SK-MEL-5 (cell line): ENCODE data around the gene NBEAL2. TPM values are rescaled to one million over a fixed set of nuclear protein-coding genes. Genes with fewer than 3 reads are reported as not detected.

Source experiments
- DNase-seq: peaks from one replicate; pipeline ENCODE4 v3.0.0-alpha.2; 2016; ENCODE audit warnings: low read depth, low spot score
- in situ Hi-C: cut with HindIII; loops from 2 replicates; pipeline ENCODE4 v1.10.0; 2016; ENCODE audit warnings: low sequenced_read_pairs, high pct_unique_total_duplicates, low pct_unique_long_range_greater_than_20kb
- total RNA-seq: library from RNA; depleted of rRNA; stranded (reverse); fragments of >200 nt; shearing (Covaris generic); gene quantifications from 2 replicates; pipeline ENCODE4 v1.2.3, GENCODE V29; 2014

NBEAL2 gene
- total RNA-seq, 1 experiment from 2014 or later = 6.1 TPM

GRCh38 chr3:47002171-47003055 is 22.9 kb downstream of the NBEAL2 start:
- DNase-seq = no peak
- in situ Hi-C loops = no loop called here

DNA sequence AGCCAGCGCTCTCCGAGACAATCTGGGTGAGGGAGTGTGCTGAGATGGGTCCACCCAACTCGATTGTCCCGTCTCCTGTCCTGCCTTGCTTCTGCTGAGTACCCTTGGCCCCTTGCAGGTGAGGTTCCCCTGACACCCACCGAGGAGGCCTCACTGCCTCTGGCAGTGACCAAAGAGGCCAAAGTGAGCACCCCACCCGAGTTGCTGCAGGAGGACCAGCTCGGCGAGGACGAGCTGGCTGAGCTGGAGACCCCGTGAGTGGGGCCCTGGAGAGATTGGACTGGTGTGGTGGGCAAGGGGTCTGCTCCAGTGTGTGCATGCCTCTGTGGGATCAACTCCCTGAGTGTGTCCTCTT is 23.6 kb downstream of the NBEAL2 start:
- no peak for DNase-seq
- in situ Hi-C loops = no loop called here

DNA sequence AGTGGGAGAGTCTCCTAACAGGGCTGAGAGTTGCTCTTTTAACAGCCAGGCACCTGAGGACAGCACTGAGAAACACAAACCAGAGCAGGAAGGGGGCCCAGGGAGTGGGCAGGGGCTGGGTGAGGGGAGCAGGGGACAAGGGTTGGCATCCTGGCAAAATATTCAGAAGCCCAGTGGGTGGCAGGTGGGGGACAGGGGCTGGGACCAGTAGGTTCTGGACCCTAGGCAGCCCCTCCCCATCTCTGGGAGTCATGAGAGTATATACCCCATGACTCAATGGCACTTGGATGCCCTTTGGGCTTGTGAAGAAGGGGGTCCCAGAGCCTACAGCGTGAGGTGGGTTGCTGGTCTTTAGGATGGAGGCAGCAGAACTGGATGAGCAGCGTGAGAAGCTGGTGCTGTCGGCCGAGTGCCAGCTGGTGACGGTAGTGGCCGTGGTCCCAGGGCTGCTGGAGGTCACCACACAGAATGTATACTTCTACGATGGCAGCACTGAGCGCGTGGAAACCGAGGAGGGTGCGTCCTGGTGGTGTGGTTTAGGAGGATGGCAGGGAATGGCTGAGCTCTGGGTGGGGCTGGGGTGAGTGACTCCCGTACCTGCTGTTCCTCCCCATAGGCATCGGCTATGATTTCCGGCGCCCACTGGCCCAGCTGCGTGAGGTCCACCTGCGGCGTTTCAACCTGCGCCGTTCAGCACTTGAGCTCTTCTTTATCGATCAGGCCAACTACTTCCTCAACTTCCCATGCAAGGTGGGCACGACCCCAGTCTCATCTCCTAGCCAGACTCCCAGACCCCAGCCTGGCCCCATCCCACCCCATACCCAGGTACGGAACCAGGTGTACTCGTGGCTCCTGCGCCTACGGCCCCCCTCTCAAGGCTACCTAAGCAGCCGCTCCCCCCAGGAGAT is 24.2 kb downstream of the NBEAL2 start:
- DNase-seq = no peak
- in situ Hi-C loops = no loop called here

GRCh38 chr3:47004369-47005211 is 25.1 kb downstream of the NBEAL2 start:
- no peak for DNase-seq
- in situ Hi-C loops = no loop called here

GRCh38 chr3:47005212-47006144 is 26.0 kb downstream of the NBEAL2 start:
- DNase-seq = no peak
- in situ Hi-C loops = no loop called here

- DNase-seq = no peak
- in situ Hi-C loops = no loop called here
Measured at GRCh38 chr3:47006145-47006651, 26.7 kb downstream of the NBEAL2 start.

GRCh38 chr3:47007001-47007400 is 27.5 kb downstream of the NBEAL2 start:
- DNase-seq = no peak
- in situ Hi-C loops = no loop called here

- no peak for DNase-seq
- in situ Hi-C loops = no loop called here
Measured at GRCh38 chr3:47007482-47008233, 28.2 kb downstream of the NBEAL2 start.

DNA sequence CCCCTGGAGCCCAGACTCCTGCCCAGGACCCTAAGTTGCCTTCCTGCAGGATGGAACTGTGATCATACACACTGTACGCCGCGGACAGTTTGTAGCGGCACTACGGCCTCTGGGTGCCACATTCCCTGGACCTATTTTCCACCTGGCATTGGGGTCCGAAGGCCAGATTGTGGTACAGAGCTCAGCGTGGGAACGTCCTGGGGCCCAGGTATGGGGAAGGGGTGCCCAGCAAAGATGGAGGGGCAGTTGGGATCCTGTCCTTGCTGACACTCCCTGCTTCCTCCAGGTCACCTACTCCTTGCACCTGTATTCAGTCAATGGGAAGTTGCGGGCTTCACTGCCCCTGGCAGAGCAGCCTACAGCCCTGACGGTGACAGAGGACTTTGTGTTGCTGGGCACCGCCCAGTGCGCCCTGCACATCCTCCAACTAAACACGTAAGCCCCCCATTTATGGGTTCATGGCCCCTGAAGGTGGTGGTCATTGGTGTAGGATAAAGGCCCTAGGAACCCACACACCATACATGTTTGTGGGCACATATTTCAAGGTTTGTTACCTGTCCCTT is 28.8 kb downstream of the NBEAL2 start:
- no peak for DNase-seq
- in situ Hi-C loops = no loop called here

DNA sequence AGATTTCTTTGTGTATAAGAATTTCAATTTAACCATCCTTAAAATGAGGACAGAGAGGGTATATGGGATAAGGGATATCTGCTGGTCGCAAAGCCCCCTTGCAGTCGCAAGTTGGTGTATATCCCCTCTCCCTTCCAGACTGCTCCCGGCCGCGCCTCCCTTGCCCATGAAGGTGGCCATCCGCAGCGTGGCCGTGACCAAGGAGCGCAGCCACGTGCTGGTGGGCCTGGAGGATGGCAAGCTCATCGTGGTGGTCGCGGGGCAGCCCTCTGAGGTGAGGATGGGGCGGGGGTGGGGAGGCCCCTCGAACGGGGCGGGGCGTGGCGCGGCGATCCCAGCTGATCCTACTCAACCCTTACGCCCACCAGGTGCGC is 29.4 kb downstream of the NBEAL2 start:
- no peak for DNase-seq
- in situ Hi-C loops = no loop called here

DNA sequence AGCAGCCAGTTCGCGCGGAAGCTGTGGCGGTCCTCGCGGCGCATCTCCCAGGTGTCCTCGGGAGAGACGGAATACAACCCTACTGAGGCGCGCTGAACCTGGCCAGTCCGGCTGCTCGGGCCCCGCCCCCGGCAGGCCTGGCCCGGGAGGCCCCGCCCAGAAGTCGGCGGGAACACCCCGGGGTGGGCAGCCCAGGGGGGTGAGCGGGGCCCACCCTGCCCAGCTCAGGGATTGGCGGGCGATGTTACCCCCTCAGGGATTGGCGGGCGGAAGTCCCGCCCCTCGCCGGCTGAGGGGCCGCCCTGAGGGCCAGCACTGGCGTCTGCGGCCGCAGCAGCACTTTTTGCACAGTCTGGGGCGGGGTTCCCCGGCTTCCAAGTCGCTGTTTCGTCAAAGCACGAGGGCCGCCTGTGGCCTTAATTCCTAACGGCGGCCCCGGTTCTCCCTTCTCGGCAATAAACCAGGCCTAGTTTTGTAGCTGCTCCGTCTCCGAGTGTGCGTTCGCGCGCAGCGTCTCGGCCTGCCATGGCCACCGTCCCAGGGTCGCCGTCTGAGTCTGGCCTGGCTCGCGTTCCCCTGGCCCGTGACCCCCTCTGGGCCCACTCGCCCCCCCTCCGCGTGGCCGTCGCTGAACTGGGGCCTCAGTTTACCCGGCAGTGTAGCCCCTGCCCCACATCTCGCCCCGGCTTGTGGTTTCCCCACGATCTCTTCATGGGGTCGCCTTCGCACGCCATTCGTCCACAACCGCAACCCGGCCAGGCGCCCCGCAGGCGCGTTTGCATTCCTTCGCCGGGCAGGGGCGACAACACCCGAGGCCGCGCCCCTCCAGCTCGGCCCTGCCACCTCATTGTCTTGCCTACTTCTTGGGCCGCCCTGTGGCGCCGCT is 30.0 kb downstream of the NBEAL2 start:
- in situ Hi-C loops = no loop called here
- peak; percentile 39 for DNase-seq

DNA sequence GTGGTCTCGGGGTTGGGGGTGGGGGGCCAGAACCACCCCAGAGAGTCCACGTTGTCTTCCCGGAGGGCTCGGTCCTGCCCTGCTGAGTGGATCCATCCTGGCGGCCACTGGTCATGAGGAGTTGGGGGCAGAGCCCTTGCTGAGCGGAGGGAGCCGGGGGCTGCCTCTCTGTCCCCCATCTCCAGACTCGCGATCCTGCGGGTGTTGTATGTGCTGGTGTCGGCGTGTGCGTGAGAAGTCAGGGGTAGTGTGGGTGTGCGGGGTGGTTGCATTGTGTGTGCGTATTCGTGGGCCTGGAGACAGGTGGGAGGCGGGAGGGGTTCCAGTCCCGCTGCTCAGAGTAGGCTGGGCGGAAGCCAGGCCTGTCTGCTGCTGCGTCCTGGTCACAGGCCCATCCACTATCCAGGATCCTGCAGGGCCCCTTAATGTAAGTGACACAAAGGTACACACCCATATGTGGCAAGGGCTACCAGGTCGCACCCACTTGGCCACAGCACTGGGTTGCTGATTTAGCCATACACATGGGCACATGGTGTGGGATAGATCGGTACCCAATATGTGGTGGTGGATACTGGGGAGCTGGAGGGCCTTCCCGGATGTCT is 30.7 kb downstream of the NBEAL2 start:
- in situ Hi-C loops = no loop called here
- DNase-seq = no peak

- DNase-seq = no peak
- in situ Hi-C loops = no loop called here
Measured at GRCh38 chr3:47010910-47011309, 31.4 kb downstream of the NBEAL2 start.

DNA sequence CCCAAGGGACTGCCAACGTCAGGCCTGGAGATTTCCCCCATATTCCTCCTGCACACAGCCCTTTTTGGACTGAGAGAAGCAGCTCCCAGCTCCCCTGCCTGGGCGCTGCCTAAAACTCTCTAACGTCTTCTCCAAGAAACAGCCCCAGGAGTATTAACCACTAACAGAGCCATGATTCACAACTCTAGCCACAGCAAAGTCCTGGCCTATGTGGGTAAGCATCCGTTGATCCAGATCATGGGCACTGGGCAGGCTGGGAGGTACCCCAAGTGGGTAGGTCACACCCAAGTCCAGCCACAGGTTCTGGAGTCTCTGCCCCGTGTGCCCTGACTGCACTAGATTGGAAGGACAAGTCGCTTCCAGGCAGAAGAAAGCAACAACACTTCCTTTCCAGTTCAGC is 31.9 kb downstream of the NBEAL2 start:
- no peak for DNase-seq

More for the DNA sequence above, 31.9 kb downstream of the NBEAL2 start:
- in situ Hi-C loops = no loop called here
